Testis (tissue), 3 donors: ENCODE data around the gene DEFB108B. TPM values are rescaled to one million over a fixed set of nuclear protein-coding genes. Genes with fewer than 3 reads are reported as not detected.
"Not testable (repeated sequence)": the region's sequence is repeated elsewhere in the genome, so short reads cannot be mapped to it uniquely, and the experiment has no call there.

ENCODE experiments used
- DNase-seq: peaks from one replicate; pipeline ENCODE4 v3.0.0-alpha.2; 2019
- H3K27ac ChIP-seq, 2 donors: fragments of 200-600 bp; sonication (generic); one replicate each; pipeline ENCODE4 v1.5.1; 2019
- H3K27me3 ChIP-seq: fragments of 200-600 bp; sonication (generic); one replicate; pipeline ENCODE4 v1.5.1; 2019
- H3K36me3 ChIP-seq: fragments of 200-600 bp; sonication (generic); one replicate; pipeline ENCODE4 v1.5.1; 2017; ENCODE audit warnings: low read depth; ENCODE audit errors: missing control alignments
- H3K4me1 ChIP-seq: fragments of 200-600 bp; sonication (generic); one replicate; pipeline ENCODE4 v1.5.1; 2019
- H3K4me3 ChIP-seq, 2 donors: fragments of 200-600 bp; sonication (generic); one replicate each; pipeline ENCODE4 v1.5.1; 2017 to 2019
- H3K9me3 ChIP-seq: fragments of 200-600 bp; sonication (generic); one replicate; pipeline ENCODE4 v1.5.1; 2017
- WGBS, 2 donors: methylation state at CpG; one replicate each; pipeline ENCODE4 v1.1.5; 2018; 5-methylcytosine and 5-hydroxymethylcytosine counted together
- intact Hi-C: fragments of 100-400 bp; cut with DNase I; formaldehyde crosslinking; loops from one replicate; pipeline ENCODE4 v1.15.1; 2023; ENCODE audit warnings: low total_unique reads
- polyA plus RNA-seq: library from polyadenylated mRNA; stranded (reverse); fragments of 350-450 nt; fragmentation: Illumina TruSeq; extraction: RNeasy Lipid Tissue Mini Kit (QIAGEN cat#74804); gene quantifications from one replicate; pipeline ENCODE4 v1.2.3, GENCODE V29; 2014; ENCODE audit warnings: low read depth, low replicate concordance; ENCODE audit not compliant: insufficient read depth
- total RNA-seq, 2 donors: library from RNA; depleted of rRNA; stranded (reverse); fragments of >200 nt; gene quantifications; one replicate each; pipeline ENCODE4 v1.2.3, GENCODE V29; 2016
- TF ChIP-seq, protein P1 (sequence below), 3 experiments: fragments of 450-650 bp in 2 of 3; fragments of 200-600 bp in 1 of 3; sonication (generic) in 1 of 3; IDR thresholded peaks; one replicate each; pipeline ENCODE4 v1.5.1; 2016 to 2019; ENCODE audit warnings: antibody characterized with exemption in 3 of 3, mild to moderate bottlenecking in 2 of 3, moderate library complexity in 1 of 3

DEFB108B gene
- total and polyA plus RNA-seq, 3 donors from 2014 or later: not detected

DNA sequence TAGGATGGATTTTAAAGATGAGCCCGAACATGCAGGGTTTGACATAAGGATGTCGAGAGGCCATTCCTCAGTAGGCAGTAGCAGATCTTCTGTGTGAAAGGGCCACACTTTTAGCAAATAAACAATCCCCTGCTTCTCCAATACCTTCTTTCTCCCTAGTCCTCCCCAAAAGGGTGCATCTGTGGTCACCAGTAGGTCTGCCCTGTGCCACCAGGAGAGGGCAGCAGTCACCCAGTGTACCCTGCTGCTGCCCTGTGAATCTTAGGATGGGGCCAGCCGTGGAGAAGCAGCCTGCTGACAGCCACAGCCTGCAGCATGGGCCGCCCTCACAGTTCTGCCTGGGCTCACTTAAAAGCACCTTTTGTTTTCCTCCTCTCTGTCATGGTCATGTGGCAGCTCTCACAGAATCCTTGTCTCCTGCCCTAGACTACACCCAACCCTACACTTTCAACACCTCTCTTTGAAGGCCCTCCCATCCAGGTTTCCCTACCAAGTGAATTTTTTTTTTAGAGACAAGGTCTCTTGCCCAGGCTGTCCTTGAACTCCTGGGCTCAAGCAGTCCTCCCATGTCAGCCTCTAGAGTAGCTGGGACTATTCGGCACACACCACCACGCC is 40.3 kb upstream of the DEFB108B start:
- WGBS, 2 donors: 67 to 70% methylated on average over 5 to 6 of the region's 6 CpGs
- H3K9me3 ChIP-seq, H3K27ac ChIP-seq, H3K27me3 ChIP-seq, H3K4me1 ChIP-seq, H3K36me3 ChIP-seq, intact Hi-C loops, H3K4me3 ChIP-seq: not testable (repeated sequence)
- peak; percentile 70 for DNase-seq
- TF ChIP-seq, protein P1, sequence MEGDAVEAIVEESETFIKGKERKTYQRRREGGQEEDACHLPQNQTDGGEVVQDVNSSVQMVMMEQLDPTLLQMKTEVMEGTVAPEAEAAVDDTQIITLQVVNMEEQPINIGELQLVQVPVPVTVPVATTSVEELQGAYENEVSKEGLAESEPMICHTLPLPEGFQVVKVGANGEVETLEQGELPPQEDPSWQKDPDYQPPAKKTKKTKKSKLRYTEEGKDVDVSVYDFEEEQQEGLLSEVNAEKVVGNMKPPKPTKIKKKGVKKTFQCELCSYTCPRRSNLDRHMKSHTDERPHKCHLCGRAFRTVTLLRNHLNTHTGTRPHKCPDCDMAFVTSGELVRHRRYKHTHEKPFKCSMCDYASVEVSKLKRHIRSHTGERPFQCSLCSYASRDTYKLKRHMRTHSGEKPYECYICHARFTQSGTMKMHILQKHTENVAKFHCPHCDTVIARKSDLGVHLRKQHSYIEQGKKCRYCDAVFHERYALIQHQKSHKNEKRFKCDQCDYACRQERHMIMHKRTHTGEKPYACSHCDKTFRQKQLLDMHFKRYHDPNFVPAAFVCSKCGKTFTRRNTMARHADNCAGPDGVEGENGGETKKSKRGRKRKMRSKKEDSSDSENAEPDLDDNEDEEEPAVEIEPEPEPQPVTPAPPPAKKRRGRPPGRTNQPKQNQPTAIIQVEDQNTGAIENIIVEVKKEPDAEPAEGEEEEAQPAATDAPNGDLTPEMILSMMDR (IDR thresholded peaks at IDR 0.05): peak in 2 of 3 experiments; percentile 44 to 53

DNA sequence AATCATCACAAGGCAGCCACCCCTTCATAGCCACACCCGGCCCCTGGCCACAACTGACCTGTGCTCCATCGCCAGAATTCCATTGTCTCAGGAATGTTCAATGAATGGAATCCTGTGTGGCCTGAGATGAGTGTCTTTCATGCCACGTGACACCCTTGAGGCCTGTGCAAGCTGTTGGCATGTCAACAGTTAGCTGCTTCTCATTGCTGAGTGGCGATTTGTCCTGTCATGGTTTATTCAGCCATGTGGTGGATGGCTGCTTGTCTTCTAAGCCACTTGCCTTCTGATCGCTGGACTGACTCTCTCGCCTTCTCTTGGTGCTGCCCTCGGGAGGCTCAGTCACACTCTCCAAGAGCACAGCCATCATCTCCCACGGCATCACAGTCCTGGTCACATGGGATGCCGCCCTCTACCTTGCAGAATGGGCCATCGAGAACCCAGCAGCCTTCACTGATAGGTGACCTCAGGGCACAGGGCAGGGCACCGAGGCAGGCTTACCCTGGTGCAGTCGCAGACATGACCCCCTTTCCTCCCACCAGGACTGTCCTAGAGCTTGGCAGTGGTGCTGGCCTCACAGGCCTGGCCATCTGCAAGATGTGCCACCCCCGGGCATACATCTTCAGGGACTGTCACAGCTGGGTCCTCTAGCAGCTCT is 38.5 kb upstream of the DEFB108B start:
- H3K27ac ChIP-seq, intact Hi-C loops, H3K27me3 ChIP-seq, H3K36me3 ChIP-seq, H3K4me3 ChIP-seq, H3K4me1 ChIP-seq, H3K9me3 ChIP-seq, DNase-seq: not testable (repeated sequence)
- 90 to 94% methylated on average over 7 to 12 of the region's 13 CpGs for WGBS, 2 donors

DNA sequence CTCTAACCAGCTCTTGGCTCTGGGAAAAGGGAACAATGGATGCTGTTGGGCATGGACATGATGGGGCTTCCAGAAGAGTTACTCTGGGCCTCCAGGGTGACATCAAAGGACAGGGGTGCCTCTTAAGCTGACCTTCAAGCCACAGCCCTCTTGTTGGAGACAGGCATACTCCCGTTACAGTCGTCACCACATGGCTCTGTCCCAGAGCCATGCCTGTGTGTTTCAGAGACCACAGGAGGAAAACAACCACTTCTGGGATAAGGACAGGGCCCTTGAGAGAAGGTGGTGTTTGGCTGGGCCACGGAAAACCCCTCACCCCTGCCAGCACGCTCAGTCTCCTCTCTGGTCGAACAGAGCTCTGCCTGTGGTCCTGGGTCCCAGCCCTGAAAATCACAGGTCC is 37.8 kb upstream of the DEFB108B start:
- WGBS, 2 donors: 79 to 83% methylated on average over 5 of the region's 5 CpGs
- DNase-seq, H3K27me3 ChIP-seq, H3K4me1 ChIP-seq, H3K27ac ChIP-seq, H3K9me3 ChIP-seq, H3K36me3 ChIP-seq, intact Hi-C loops, H3K4me3 ChIP-seq: not testable (repeated sequence)

DNA sequence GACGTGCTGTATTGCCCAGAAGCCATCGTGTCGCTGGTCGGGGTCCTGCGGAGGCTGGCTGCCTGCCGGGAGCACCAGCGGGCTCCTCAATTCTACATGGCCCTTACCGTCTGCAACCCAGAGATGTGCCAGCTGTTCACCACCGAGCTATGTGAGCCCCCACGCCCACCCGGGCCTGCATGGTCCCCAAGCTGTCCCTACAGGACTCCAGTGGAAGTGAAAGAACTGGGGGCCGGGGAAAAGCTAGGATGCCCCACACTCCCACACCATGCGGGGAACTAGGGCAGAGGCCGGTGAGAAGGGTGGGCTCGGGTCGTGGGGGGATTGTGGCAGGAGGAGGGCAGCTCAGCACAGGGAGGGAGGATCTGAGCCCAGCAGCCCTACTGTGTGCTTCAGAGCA is 37.0 kb upstream of the DEFB108B start:
- WGBS, 2 donors: 88 to 90% methylated on average over 8 to 16 of the region's 16 CpGs
- intact Hi-C loops, H3K36me3 ChIP-seq, DNase-seq, H3K4me3 ChIP-seq, H3K4me1 ChIP-seq, H3K27me3 ChIP-seq, H3K27ac ChIP-seq, H3K9me3 ChIP-seq: not testable (repeated sequence)

DNA sequence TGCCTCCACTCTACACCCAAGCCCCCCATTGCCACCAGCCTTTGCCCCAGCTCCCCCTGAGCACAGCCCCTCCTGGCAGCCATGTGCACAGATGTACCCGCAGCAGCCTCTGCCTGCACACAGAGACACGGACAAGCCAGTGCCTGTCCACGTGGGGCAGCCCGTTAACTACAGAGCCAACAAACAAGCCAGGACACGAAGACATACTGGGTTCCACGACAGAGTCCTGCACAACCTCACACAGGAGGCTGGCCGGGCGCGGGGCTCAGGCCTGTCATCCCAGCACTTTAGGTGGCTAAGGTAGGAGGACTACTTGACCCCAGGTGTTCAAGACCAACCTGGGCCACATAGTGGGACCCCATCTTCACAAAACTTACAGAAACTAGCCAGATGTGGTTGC is 36.2 kb upstream of the DEFB108B start:
- 93 to 100% methylated on average over 1 to 9 of the region's 9 CpGs for WGBS, 2 donors
- DNase-seq, H3K27ac ChIP-seq, H3K9me3 ChIP-seq, H3K4me1 ChIP-seq, H3K36me3 ChIP-seq, H3K4me3 ChIP-seq, intact Hi-C loops, H3K27me3 ChIP-seq: not testable (repeated sequence)

DNA sequence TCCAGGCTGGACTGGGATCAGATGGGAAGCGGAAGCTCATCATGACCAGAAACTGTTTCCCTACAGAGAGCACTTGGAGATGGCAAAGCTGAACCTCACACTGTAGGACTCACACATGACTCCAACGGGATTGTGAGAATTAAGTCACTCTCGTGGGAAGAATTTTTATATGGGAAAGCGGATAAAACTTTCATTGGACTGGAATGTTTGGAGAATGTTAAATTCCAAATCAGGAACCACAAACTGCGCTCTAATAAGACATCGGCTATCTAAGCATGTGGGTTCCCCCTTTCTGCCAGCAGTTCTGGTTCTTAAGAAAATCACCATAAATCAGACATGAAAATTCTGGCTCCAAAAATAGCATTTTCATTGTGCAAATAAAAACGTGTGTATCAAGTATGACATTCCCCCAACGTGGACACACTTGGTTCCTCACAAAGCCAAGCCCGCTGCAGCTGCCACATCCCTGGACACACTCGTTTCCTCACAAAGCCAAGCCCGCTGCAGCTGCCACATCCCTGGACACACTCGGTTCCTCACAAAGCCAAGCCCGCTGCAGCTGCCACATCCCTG is 33.4 kb upstream of the DEFB108B start:
- WGBS, 2 donors: 79 to 89% methylated on average over 13 of the region's 13 CpGs
- intact Hi-C loops, H3K4me3 ChIP-seq, H3K27ac ChIP-seq, DNase-seq, H3K27me3 ChIP-seq, H3K9me3 ChIP-seq, H3K4me1 ChIP-seq, H3K36me3 ChIP-seq: not testable (repeated sequence)

DNA sequence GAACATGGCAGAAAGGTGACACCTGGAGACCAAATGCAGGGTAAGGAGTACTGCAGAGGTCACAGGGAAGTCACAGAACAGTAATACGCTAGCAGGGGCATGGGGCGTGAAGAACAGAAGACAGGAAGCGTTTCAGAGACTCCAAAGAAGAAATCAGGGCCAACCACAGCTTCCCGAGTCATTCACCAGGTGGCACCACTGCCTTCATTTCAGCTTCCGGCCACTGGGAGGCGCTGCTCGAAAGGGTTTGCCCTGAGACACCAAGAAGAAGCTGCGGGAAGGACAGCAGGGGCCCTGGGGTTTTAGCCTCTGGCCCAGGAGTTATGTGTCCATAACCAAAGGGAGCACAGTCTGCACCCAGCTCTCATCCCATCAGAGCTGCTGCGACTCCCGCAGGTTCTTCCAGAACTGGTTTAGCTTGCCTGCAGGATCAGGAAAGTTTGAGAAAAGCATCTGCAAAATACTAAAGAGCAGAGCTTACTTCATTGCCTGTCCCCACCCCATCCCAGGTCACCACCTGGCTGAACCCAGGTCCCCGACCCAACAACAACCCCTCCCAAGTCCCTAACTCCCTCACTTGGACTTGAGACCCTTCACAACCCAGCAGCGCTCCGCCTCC is 32.6 kb upstream of the DEFB108B start:
- intact Hi-C loops, H3K36me3 ChIP-seq, H3K4me3 ChIP-seq, H3K9me3 ChIP-seq, H3K27me3 ChIP-seq, H3K4me1 ChIP-seq, H3K27ac ChIP-seq: not testable (repeated sequence)
- peak; percentile 86 for DNase-seq
- WGBS, 2 donors: 50 to 59% methylated on average over 11 to 13 of the region's 13 CpGs
- TF ChIP-seq, protein P1 (IDR thresholded peaks at IDR 0.05): peak; percentile 13 to 69 (median 55)

DNA sequence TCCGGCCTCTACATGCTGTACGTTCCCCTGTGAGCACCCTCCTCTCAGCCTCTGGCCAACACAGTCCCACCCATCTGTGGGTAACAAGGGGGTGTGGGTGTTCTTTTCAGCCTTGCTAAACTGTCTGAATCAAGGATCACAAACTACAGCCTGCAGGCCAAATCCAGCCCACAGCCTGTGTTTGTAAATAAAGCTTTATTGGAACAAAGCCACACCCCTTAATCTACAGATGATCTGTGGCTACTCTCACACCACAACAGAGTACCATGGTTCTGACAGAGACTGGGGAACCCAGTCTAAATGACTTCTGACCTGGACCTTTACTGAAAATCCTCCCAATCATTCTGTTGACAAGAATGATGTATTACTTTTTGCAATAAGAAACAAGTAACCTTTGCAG is 32.0 kb upstream of the DEFB108B start:
- H3K27ac ChIP-seq, intact Hi-C loops, H3K4me3 ChIP-seq, H3K27me3 ChIP-seq, H3K9me3 ChIP-seq, H3K4me1 ChIP-seq, DNase-seq, H3K36me3 ChIP-seq: not testable (repeated sequence)
- 83% methylated on average over 2 of the region's 2 CpGs; no CpG with 5 or more reads in 1 of the 2 donors for WGBS, 2 donors

DNA sequence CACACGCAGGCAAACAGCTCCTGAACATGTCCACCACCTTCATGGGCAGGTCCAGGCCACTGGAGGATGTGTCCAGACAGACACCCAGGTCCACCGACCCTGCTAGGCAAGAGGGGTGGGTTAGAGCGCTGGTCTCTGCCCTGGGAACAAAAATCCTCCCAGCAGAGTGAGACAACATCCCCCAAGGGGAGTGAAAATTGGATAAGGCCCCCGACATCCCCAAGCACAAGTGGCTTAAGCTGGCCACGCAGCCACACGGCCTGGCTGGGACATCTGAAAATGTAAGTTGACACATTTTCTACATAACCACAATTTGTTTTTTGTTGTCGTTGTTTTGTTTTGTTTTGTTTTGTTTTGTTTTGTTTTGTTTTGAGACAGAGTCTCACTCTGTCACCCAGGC is 30.1 kb upstream of the DEFB108B start:
- H3K27ac ChIP-seq, H3K36me3 ChIP-seq, H3K27me3 ChIP-seq, H3K4me3 ChIP-seq, H3K9me3 ChIP-seq, DNase-seq, H3K4me1 ChIP-seq, intact Hi-C loops: not testable (repeated sequence)
- 75 to 81% methylated on average over 6 to 7 of the region's 7 CpGs for WGBS, 2 donors
